ENCODE measurements around the gene OR2A25. TPM values are rescaled to one million over a fixed set of nuclear protein-coding genes. Genes with fewer than 3 reads are reported as not detected.

The OR2A25 gene
- polyA plus RNA-seq, 1 of the 3 experiments (the other 2 are of a cell fraction) = not detected

GRCh38 chr7:144024213-144024612 lies 45.4 kb upstream of the OR2A25 start (continued):
- TF ChIP-seq USF1 (IDR thresholded peaks at IDR 0.05; ENCODE audit: borderline replicate concordance, low read depth) (no peak), SIN3A (IDR thresholded peaks at IDR 0.05; ENCODE audit: borderline replicate concordance, low read depth, low read length) (no peak), GABPA (IDR thresholded peaks at IDR 0.05; ENCODE audit: low read depth) (no peak), ELF1 (IDR thresholded peaks at IDR 0.05) (no peak), NFIC (IDR thresholded peaks at IDR 0.05; ENCODE audit: borderline replicate concordance) (no peak)

DNA sequence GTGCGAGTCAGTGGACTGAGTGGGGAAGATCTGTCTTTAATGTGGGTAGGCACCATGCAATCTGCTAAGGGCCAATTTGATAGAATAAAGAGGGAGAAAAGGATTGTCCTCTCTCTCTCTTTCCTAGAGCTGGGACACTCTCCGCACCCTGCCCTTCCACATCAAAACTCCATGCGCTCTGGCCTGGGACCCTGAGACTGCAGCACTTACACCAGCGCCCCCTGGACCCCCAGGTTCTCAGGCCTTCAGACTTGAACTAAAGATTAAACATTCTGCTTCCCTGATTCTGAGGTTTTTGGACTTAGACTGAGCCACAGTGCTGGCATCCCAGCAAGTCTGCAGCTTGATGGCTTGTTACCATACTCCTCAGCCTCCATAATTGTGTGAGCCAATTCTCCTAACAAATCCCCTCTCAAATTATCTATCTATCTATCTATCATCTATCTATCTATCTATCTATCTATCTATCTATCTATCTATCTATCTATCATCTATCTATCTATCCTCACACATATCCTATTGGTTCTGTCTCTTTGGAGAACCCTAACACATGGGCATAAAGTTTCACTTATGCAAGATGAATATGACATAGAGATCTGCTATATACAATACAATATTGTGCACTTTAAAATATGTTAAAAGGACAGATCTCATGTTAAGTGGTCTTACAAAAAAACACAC lies 43.3 kb upstream of the OR2A25 start:
- Histone ChIP-seq H3K9me2 (no peaks in the 10 kb centered on the region), H3K36me3 (replicated peaks in 1 of 2; ENCODE audit: control insufficient read depth in 1 of 2, insufficient read depth in 2 of 2, low read length in 1 of 2) (no peaks in the 10 kb centered on the region), H3F3A (replicated peaks; ENCODE audit: insufficient read depth) (no peaks in the 10 kb centered on the region), H3K79me2 (ENCODE audit: insufficient read depth) (no peaks in the 10 kb centered on the region), H3K27ac (ENCODE audit: low read depth in 2 of 2, low read length in 1 of 2) (no peak overlapping the region), H3K4me2 (no peak overlapping the region), H4K20me1 (ENCODE audit: insufficient read depth) (no peaks in the 10 kb centered on the region), H3K9me3 (no peaks in the 10 kb centered on the region), H3K27me3 (ENCODE audit: insufficient read depth) (peaks cover 9% of the 10 kb centered on the region; the same call in 1 of the 2 replicates), H3K9ac (no peak overlapping the region), H3K4me3 (ENCODE audit: low read depth in 2 of 2, low read length in 1 of 2) (no peak overlapping the region), H3K4me1 (ENCODE audit: control insufficient read depth in 1 of 2, insufficient read depth in 2 of 2, low read depth in 1 of 2, low read length in 1 of 2) (no peaks in the 10 kb centered on the region; a peak in 1 of 4 replicates), H2AFZ (ENCODE audit: low read depth) (no peak overlapping the region)
- DNase-seq = no peak
- TF ChIP-seq RAD21 (IDR thresholded peaks at IDR 0.05; ENCODE audit: low read length) = no peak
- no peak for TF ChIP-seq USF2 (IDR thresholded peaks at IDR 0.05; ENCODE audit: borderline replicate concordance, low read depth, low read length)
- TF ChIP-seq FOXJ3 (CRISPR knock-in tag; IDR thresholded peaks at IDR 0.05) = no peak
- TF ChIP-seq, protein P1, sequence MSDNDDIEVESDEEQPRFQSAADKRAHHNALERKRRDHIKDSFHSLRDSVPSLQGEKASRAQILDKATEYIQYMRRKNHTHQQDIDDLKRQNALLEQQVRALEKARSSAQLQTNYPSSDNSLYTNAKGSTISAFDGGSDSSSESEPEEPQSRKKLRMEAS (IDR thresholded peaks at IDR 0.05; ENCODE audit: low read depth) = no peak
- no peak for TF ChIP-seq IRF3 (IDR thresholded peaks at IDR 0.05; ENCODE audit: low read depth, low read length)
- TF ChIP-seq RXRA (IDR thresholded peaks at IDR 0.05; ENCODE audit: borderline replicate concordance, low read depth) = no peak
- TF ChIP-seq GABPA (IDR thresholded peaks at IDR 0.05; ENCODE audit: low read depth) = no peak
- no peak for TF ChIP-seq JUND (IDR thresholded peaks at IDR 0.05)
- TF ChIP-seq SMC3 (IDR thresholded peaks at IDR 0.05; ENCODE audit: low read depth, low read length) = no peak
- no peak for TF ChIP-seq USF1 (IDR thresholded peaks at IDR 0.05; ENCODE audit: borderline replicate concordance, low read depth)
- no peak for TF ChIP-seq EP300 (IDR thresholded peaks at IDR 0.05; ENCODE audit: borderline replicate concordance in 1 of 2, low read depth in 1 of 2, low read length in 1 of 2)
- TF ChIP-seq MXI1 (IDR thresholded peaks at IDR 0.05; ENCODE audit: low read depth, low read length) = no peak
- TF ChIP-seq FOXM1 (IDR thresholded peaks at IDR 0.05; ENCODE audit: low read depth) = no peak
- TF ChIP-seq CHD2 (IDR thresholded peaks at IDR 0.05; ENCODE audit: low read length, partially characterized antibody) = no peak
- no peak for TF ChIP-seq GATA2 (CRISPR knock-in tag; IDR thresholded peaks at IDR 0.05)
- POLR2A ChIA-PET = no interaction called here
- 42% methylated on average over 4 of the region's 4 CpGs for WGBS (ENCODE audit: low lambda C conversion rate)
- CTCF ChIA-PET = interaction anchor here (0.5 to 1.6 kb wide), 4 partner anchors 10 to 92 kb away, joined by 3 to 7 read pairs (median 3); partner anchors contain the start of gene OR2F2
